ENCODE measurements around the gene NIPBL. TPM values are rescaled to one million over a fixed set of nuclear protein-coding genes. Genes with fewer than 3 reads are reported as not detected.
"Not testable (repeated sequence)": the region's sequence is repeated elsewhere in the genome, so short reads cannot be mapped to it uniquely, and the experiment has no call there.

NIPBL gene
- total RNA-seq, 1 donor from 2014 or later, result 67.3 TPM

GRCh38 chr5:37090123-37090726 lies 213.7 kb downstream of the NIPBL start:
- TF ChIP-seq CTCF (IDR thresholded peaks at IDR 0.05), result no peak
- intact Hi-C loops (cut with DNase I), result no loop called here
- Histone ChIP-seq H3K27me3 (ENCODE audit: low read depth) (no peaks in the 10 kb centered on the region), H3K9me3 (no peaks in the 10 kb centered on the region), H3K27ac (no peak overlapping the region), H3K4me1 (no peaks in the 10 kb centered on the region), H3K4me3 (no peak overlapping the region), H3K36me3 (no peaks in the 10 kb centered on the region)
- ATAC-seq (no peak), DNase-seq (no peak)

- no peak for ATAC-seq
- intact Hi-C loops (cut with DNase I), result no loop called here
- Histone ChIP-seq H3K4me1 (no peaks in the 10 kb centered on the region), H3K36me3 (no peaks in the 10 kb centered on the region), H3K9me3 (no peaks in the 10 kb centered on the region), H3K27me3 (ENCODE audit: low read depth) (no peaks in the 10 kb centered on the region), H3K27ac (no peak overlapping the region), H3K4me3 (no peak overlapping the region)
- no peak for DNase-seq
- no peak for TF ChIP-seq CTCF (IDR thresholded peaks at IDR 0.05)
These were observed 214.2 kb downstream of the NIPBL start for GRCh38 chr5:37090781-37091180.

DNA sequence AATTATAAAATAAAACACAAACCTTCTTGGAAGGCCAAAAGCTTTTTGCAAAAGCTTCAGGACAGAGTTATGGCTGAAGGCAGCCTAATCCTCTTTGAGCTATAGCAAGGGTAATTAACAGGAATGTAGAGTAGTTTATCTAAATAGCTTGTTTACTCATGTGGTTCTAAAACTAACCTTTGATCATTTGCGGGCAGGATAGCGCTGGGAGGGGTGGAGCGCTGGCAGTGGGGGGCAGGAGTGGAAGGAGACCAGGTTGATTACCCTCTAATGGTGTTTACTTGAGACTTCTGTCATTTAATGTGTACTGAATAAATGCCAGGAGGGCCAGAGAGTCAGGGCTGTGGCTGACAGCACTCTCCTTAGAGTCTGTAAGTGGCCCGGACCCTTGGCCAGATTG lies 217.2 kb downstream of the NIPBL start:
- H3K36me3 ChIP-seq; H3K27ac ChIP-seq; intact Hi-C loops (cut with DNase I); H3K4me1 ChIP-seq; H3K27me3 ChIP-seq (ENCODE audit: low read depth); ATAC-seq; DNase-seq; H3K4me3 ChIP-seq: not testable (repeated sequence)
- H3K9me3 ChIP-seq, result peaks cover 13% of the 10 kb centered on the region

DNA sequence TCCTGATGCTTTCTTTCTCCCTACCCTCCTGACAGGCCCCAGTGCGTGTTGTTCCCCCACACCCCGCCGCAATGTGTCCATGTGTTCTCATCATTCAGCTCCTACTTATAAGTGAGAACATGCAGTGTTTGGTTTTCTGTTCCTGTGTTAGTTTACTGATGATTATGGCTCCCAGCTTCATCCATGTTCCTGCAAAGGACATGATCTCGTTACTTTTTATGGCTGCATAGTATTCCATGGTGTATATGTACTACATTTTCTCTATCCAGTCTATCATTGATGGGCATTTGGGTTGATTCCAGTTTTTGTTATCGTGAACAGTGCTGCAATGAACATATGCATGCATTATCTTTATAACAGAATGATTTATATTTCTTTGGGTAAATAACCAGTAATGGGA lies 222.7 kb downstream of the NIPBL start:
- ATAC-seq; H3K4me3 ChIP-seq; intact Hi-C loops (cut with DNase I); H3K4me1 ChIP-seq; DNase-seq; H3K27me3 ChIP-seq (ENCODE audit: low read depth); H3K27ac ChIP-seq: not testable (repeated sequence)
- Histone ChIP-seq H3K36me3 (peaks cover 11% of the 10 kb centered on the region), H3K9me3 (peaks cover 28% of the 10 kb centered on the region)

- Histone ChIP-seq H3K36me3 (peaks cover 44% of the 10 kb centered on the region), H3K9me3 (peaks cover 15% of the 10 kb centered on the region), H3K27ac (no peak overlapping the region), H3K27me3 (ENCODE audit: low read depth) (no peaks in the 10 kb centered on the region), H3K4me3 (no peak overlapping the region), H3K4me1 (no peaks in the 10 kb centered on the region)
- no peak for ATAC-seq
- no peak for TF ChIP-seq CTCF (IDR thresholded peaks at IDR 0.05)
- DNase-seq, result no peak
- intact Hi-C loops (cut with DNase I), result no loop called here
These were observed 226.7 kb downstream of the NIPBL start for GRCh38 chr5:37103302-37103701.

GRCh38 chr5:37109338-37109737 lies 232.8 kb downstream of the NIPBL start:
- intact Hi-C loops (cut with DNase I), result no loop called here

More at GRCh38 chr5:37109338-37109737, 232.8 kb downstream of the NIPBL start:
- peaks cover 52% of the 10 kb centered on the region for H3K36me3 ChIP-seq
- H3K4me1 ChIP-seq, result no peaks in the 10 kb centered on the region
- TF ChIP-seq CTCF (IDR thresholded peaks at IDR 0.05), result no peak
- H3K27me3 ChIP-seq (ENCODE audit: low read depth), result no peaks in the 10 kb centered on the region
- ATAC-seq, result no peak
- H3K9me3 ChIP-seq, result no peaks in the 10 kb centered on the region
- DNase-seq, result no peak
- H3K4me3 ChIP-seq, result no peak overlapping the region
- no peak overlapping the region for H3K27ac ChIP-seq

All from lower lobe of right lung (tissue), 2 donors.